Prostate gland (tissue), 2 donors: ENCODE results near the gene HERC6. TPM values are rescaled to one million over a fixed set of nuclear protein-coding genes. Genes with fewer than 3 reads are reported as not detected.
A peak's percentile ranks its signal among the peaks of the same experiment; 100 is the strongest.

Source experiments
- DNase-seq: peaks from one replicate; pipeline ENCODE4 v3.0.0-alpha.2; 2019; ENCODE audit warnings: low spot score
- H3K27ac ChIP-seq, 2 donors: fragments of 200-600 bp; sonication (generic); 2 replicates each; pipeline ENCODE4 v1.5.1; 2017 to 2019
- H3K27me3 ChIP-seq: fragments of 200-600 bp; sonication (generic); replicated peaks from 2 replicates; pipeline ENCODE4 v1.5.1; 2019; ENCODE audit not compliant: insufficient read depth
- H3K36me3 ChIP-seq, 2 donors: fragments of 200-600 bp; sonication (generic); 1 replicate in 1 of 2; 2 replicates in 1 of 2; pipeline versions ENCODE4 v1.5.1 to v1.8.1; 2017 to 2019
- H3K4me1 ChIP-seq: fragments of 200-600 bp; sonication (generic); replicated peaks from 2 replicates; pipeline ENCODE4 v1.5.1; 2019
- H3K4me3 ChIP-seq, 2 donors: fragments of 200-600 bp; sonication (generic); 2 replicates each; pipeline ENCODE4 v1.5.1; 2017 to 2019
- H3K9me3 ChIP-seq: fragments of 200-600 bp; sonication (generic); 2 replicates; pipeline ENCODE4 v1.5.1; 2017
- CTCF ChIP-seq, 4 experiments: fragments of 200-600 bp in 2 of 4; fragments of 450-650 bp in 2 of 4; sonication (generic) in 2 of 4; IDR thresholded peaks; 1 replicate in 3 of 4; 2 replicates in 1 of 4; pipeline ENCODE4 v1.5.1; 2016 to 2019; ENCODE audit warnings: antibody characterized with exemption in 4 of 4, mild to moderate bottlenecking in 2 of 4, moderate library complexity in 2 of 4
- POLR2A ChIP-seq: fragments of 450-650 bp; IDR thresholded peaks from one replicate; pipeline ENCODE4 v1.6.1; 2016; ENCODE audit warnings: antibody characterized with exemption, mild to moderate bottlenecking
- POLR2AphosphoS5 ChIP-seq: sonication (generic); formaldehyde crosslinking; IDR thresholded peaks from one replicate; pipeline ENCODE4 v1.6.1; 2017; ENCODE audit warnings: antibody characterized with exemption
- WGBS: methylation state at CpG from one replicate; pipeline ENCODE4 v1.1.5; 2018; 5-methylcytosine and 5-hydroxymethylcytosine counted together
- intact Hi-C: fragments of 100-400 bp; cut with DNase I; formaldehyde crosslinking; loops from one replicate; pipeline ENCODE4 v1.14.2; 2022
- total RNA-seq, 2 donors: library from RNA; depleted of rRNA; stranded (reverse); fragments of >200 nt; gene quantifications; one replicate each; pipeline ENCODE4 v1.1.0, GENCODE V29; 2016

Gene HERC6
- total RNA-seq, 2 donors from 2014 or later, result 16.0 to 20.6 TPM

- TF ChIP-seq POLR2A, result no peak
- no peak for TF ChIP-seq CTCF (IDR thresholded peaks at IDR 0.05)
- no peak for TF ChIP-seq POLR2AphosphoS5
- H3K27ac ChIP-seq, result no peak overlapping the region
- no peaks in the 10 kb centered on the region for H3K27me3 ChIP-seq
- no peaks in the 10 kb centered on the region for H3K4me1 ChIP-seq
- no peaks in the 10 kb centered on the region for H3K9me3 ChIP-seq
- H3K4me3 ChIP-seq, result no peak overlapping the region
- intact Hi-C loops, result no loop called here
- H3K36me3 ChIP-seq, result no peaks in the 10 kb centered on the region
- no peak for DNase-seq
- 83% methylated on average over 4 of the region's 4 CpGs for WGBS
Observed at GRCh38 chr4:88350786-88351185, 27.9 kb upstream of the HERC6 start.

GRCh38 chr4:88352062-88352740 lies 26.5 kb upstream of the HERC6 start:
- intact Hi-C loops, result no loop called here
- Histone ChIP-seq H3K9me3 (no peaks in the 10 kb centered on the region), H3K27ac (no peak overlapping the region), H3K27me3 (no peaks in the 10 kb centered on the region), H3K36me3 (no peaks in the 10 kb centered on the region), H3K4me1 (no peaks in the 10 kb centered on the region), H3K4me3 (no peak overlapping the region)
- DNase-seq, result peak; percentile 14
- WGBS, result 30% methylated on average over 3 of the region's 3 CpGs
- TF ChIP-seq POLR2AphosphoS5, result peak; percentile 20
- TF ChIP-seq POLR2A, result no peak
- TF ChIP-seq CTCF (IDR thresholded peaks at IDR 0.05), result peak in 1 of 4 experiments; percentile 7

- Histone ChIP-seq H3K4me3 (no peak overlapping the region), H3K27me3 (no peaks in the 10 kb centered on the region), H3K36me3 (no peaks in the 10 kb centered on the region), H3K4me1 (no peaks in the 10 kb centered on the region), H3K9me3 (no peaks in the 10 kb centered on the region), H3K27ac (no peak overlapping the region)
- no peak for TF ChIP-seq POLR2AphosphoS5
- TF ChIP-seq POLR2A, result no peak
- TF ChIP-seq CTCF (IDR thresholded peaks at IDR 0.05), result no peak
- intact Hi-C loops, result no loop called here
- no peak for DNase-seq
Observed at GRCh38 chr4:88353324-88353723, 25.3 kb upstream of the HERC6 start.

- no peak for DNase-seq
- no peak overlapping the region for H3K27ac ChIP-seq
- H3K4me3 ChIP-seq, result no peak overlapping the region
- intact Hi-C loops, result no loop called here
- H3K27me3 ChIP-seq, result no peaks in the 10 kb centered on the region
- H3K9me3 ChIP-seq, result no peaks in the 10 kb centered on the region
- H3K4me1 ChIP-seq, result no peaks in the 10 kb centered on the region
- TF ChIP-seq CTCF (IDR thresholded peaks at IDR 0.05) (no peak), POLR2A (no peak), POLR2AphosphoS5 (no peak)
- no peaks in the 10 kb centered on the region for H3K36me3 ChIP-seq
Observed at GRCh38 chr4:88356771-88357170, 21.9 kb upstream of the HERC6 start.

GRCh38 chr4:88357262-88357661 lies 21.4 kb upstream of the HERC6 start:
- no peaks in the 10 kb centered on the region for H3K36me3 ChIP-seq
- no peaks in the 10 kb centered on the region for H3K4me1 ChIP-seq
- no peak overlapping the region for H3K27ac ChIP-seq
- 95% methylated on average over 4 of the region's 4 CpGs for WGBS
- intact Hi-C loops, result no loop called here
- H3K9me3 ChIP-seq, result no peaks in the 10 kb centered on the region
- H3K4me3 ChIP-seq, result no peak overlapping the region
- DNase-seq, result no peak
- H3K27me3 ChIP-seq, result no peaks in the 10 kb centered on the region
- TF ChIP-seq POLR2A, result no peak
- no peak for TF ChIP-seq CTCF (IDR thresholded peaks at IDR 0.05)
- no peak for TF ChIP-seq POLR2AphosphoS5
